ENCODE data around the gene NECTIN2. TPM values are rescaled to one million over a fixed set of nuclear protein-coding genes. Genes with fewer than 3 reads are reported as not detected.

NECTIN2 gene
- total RNA-seq (100 to 1,000 TPM in 1 of 2 donors, 10 to 100 TPM in 1; 90.4 to 117 TPM), polyA plus RNA-seq (10 to 100 TPM; 76.9 to 97.6 TPM)
- long read RNA-seq, donor 1, transcript NECTIN2-202 (6 exons, 2,112 nt), result major isoform, 19 of 53 reads
- long read RNA-seq, donor 1, transcript NECTIN2-201 (9 exons, 2,466 nt), result minor isoform, 16 of 53 reads
- long read RNA-seq, donor 1, partial matches to known transcripts, result 18 of 53 reads
- long read RNA-seq, donor 1, other reads (novel, unspliced or antisense), result 0 of 53 reads
- long read RNA-seq, donor 2, transcript NECTIN2-202 (6 exons, 2,112 nt), result major isoform, 5 of 15 reads
- long read RNA-seq, donor 2, partial matches to known transcripts, result 8 of 15 reads
- long read RNA-seq, donor 2, other reads (novel, unspliced or antisense), result 0 of 15 reads
- long read RNA-seq, donor 3, transcript NECTIN2-202 (6 exons, 2,112 nt), result major isoform, 6 of 20 reads
- long read RNA-seq, donor 3, partial matches to known transcripts, result 12 of 20 reads
- long read RNA-seq, donor 3, other reads (novel, unspliced or antisense), result 0 of 20 reads
- long read RNA-seq, donor 4, partial matches to known transcripts, result 16 of 21 reads
- long read RNA-seq, donor 4, other reads (novel, unspliced or antisense), result 0 of 21 reads
- long read RNA-seq, donor 5, transcript NECTIN2-202 (6 exons, 2,112 nt), result major isoform, 24 of 40 reads
- long read RNA-seq, donor 5, transcript NECTIN2-201 (9 exons, 2,466 nt), result minor isoform, 8 of 40 reads
- long read RNA-seq, donor 5, partial matches to known transcripts, result 7 of 40 reads
- long read RNA-seq, donor 5, other reads (novel, unspliced or antisense), result 0 of 40 reads

DNA sequence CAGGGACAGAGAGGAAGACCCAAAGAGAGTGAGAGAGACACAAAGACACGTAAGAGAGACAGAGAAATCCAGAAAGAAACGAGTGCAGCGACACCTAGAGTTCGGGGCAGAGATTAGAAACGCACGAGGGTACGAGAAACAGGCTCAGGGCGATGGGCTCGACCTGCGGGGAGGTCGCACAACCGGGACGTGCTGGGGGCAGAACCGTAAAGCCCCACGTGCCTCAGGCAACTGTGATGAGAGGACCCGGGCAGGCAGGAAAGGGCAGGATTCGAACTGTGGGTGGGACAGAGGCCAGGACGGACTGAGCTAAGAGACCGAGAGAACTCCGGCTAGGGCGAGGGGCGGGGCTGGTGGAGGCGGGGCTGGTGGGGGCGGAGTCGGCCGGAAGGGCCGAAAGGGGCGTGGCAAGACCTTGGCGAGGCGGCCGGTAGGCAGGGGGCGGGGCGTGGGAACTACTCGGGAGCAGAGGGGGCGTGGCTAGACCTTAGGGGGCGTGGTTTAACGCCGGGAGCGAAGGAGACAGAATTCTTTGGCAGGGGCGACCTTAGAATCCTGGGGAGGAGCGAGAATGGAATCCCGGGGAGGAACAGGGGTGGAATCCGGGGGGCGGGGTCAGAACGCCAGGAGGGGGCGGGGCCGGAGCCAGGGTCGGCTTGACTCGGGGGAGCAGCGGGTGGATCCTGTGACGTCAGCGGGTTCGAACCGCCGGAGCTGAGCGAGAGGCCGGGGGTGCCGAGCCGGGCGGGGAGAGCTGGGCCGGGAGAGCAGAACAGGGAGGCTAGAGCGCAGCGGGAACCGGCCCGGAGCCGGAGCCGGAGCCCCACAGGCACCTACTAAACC lies at the start of gene NECTIN2:
Gene NECTIN2 (plus strand): TSS at position 686 of the 843 bp plus-strand sequence. CDS start 229 bp downstream, outside the sequence.
- peak; percentile 99 to 100 (median 99) for DNase-seq
- Histone ChIP-seq H3K4me1 (ENCODE audit: control insufficient read depth in 5 of 5, insufficient read depth in 5 of 5, low read length in 5 of 5) (peaks cover 3 to 28% (median 10%) of the 10 kb centered on the region in 5 donors), H3K4me3 (peak within 1 kb of the TSS; percentile 84), H3K9ac (ENCODE audit: insufficient read depth in 1 of 2, low read length in 2 of 2) (peak within 1 kb of the TSS; percentile 93 to 98), H3K27me3 (ENCODE audit: control insufficient read depth in 3 of 3, insufficient read depth in 3 of 3, low read length in 2 of 3) (no peaks in the 10 kb centered on the region), H3K9me3 (ENCODE audit: control insufficient read depth in 4 of 4, insufficient read depth in 3 of 4, low read length in 3 of 4) (no peaks in the 10 kb centered on the region), H3K36me3 (ENCODE audit: control insufficient read depth in 4 of 4, insufficient read depth in 4 of 4, low read length in 4 of 4) (no peaks in the 10 kb centered on the region), H3K27ac (ENCODE audit: low read depth in 1 of 2, low read length in 1 of 2) (peak within 1 kb of the TSS; percentile 95 to 96)
- TF ChIP-seq, protein P1, sequence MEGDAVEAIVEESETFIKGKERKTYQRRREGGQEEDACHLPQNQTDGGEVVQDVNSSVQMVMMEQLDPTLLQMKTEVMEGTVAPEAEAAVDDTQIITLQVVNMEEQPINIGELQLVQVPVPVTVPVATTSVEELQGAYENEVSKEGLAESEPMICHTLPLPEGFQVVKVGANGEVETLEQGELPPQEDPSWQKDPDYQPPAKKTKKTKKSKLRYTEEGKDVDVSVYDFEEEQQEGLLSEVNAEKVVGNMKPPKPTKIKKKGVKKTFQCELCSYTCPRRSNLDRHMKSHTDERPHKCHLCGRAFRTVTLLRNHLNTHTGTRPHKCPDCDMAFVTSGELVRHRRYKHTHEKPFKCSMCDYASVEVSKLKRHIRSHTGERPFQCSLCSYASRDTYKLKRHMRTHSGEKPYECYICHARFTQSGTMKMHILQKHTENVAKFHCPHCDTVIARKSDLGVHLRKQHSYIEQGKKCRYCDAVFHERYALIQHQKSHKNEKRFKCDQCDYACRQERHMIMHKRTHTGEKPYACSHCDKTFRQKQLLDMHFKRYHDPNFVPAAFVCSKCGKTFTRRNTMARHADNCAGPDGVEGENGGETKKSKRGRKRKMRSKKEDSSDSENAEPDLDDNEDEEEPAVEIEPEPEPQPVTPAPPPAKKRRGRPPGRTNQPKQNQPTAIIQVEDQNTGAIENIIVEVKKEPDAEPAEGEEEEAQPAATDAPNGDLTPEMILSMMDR (IDR thresholded peaks at IDR 0.05; ENCODE audit: control extremely low read depth, extremely low read depth), result peak; percentile 36
- 0 to 1% methylated on average over 49 to 67 of the region's 67 CpGs for WGBS, 2 donors
- ATAC-seq (ENCODE audit: insufficient read depth, low FRiP score), result peak; percentile 83

GRCh38 chr19:44796701-44797115 lies 49.4 kb upstream of the NECTIN2 start:
- Histone ChIP-seq H3K36me3 (ENCODE audit: control insufficient read depth in 4 of 4, insufficient read depth in 4 of 4, low read length in 4 of 4) (no peaks in the 10 kb centered on the region), H3K4me1 (ENCODE audit: control insufficient read depth in 5 of 5, insufficient read depth in 5 of 5, low read length in 5 of 5) (peaks cover 0 to 2% (median 0%) of the 10 kb centered on the region in 5 donors), H3K27ac (ENCODE audit: low read depth in 1 of 2, low read length in 1 of 2) (peak overlapping the region; percentile 47 to 75), H3K4me3 (no peak overlapping the region), H3K9me3 (ENCODE audit: control insufficient read depth in 4 of 4, insufficient read depth in 3 of 4, low read length in 3 of 4) (no peaks in the 10 kb centered on the region), H3K27me3 (ENCODE audit: control insufficient read depth in 3 of 3, insufficient read depth in 3 of 3, low read length in 2 of 3) (no peaks in the 10 kb centered on the region), H3K9ac (ENCODE audit: insufficient read depth in 1 of 2, low read length in 2 of 2) (no peak overlapping the region)
- peak in 2 of 3 donors; percentile 38 to 71 for DNase-seq
- no peak for ATAC-seq (ENCODE audit: insufficient read depth, low FRiP score)
- 14 to 34% methylated on average over 12 of the region's 12 CpGs for WGBS, 2 donors
- TF ChIP-seq, protein P1 (IDR thresholded peaks at IDR 0.05; ENCODE audit: control extremely low read depth, extremely low read depth), result no peak

- Histone ChIP-seq H3K9ac (ENCODE audit: insufficient read depth in 1 of 2, low read length in 2 of 2) (no peak overlapping the region), H3K36me3 (ENCODE audit: control insufficient read depth in 4 of 4, insufficient read depth in 4 of 4, low read length in 4 of 4) (no peaks in the 10 kb centered on the region), H3K27me3 (ENCODE audit: control insufficient read depth in 3 of 3, insufficient read depth in 3 of 3, low read length in 2 of 3) (no peaks in the 10 kb centered on the region), H3K4me1 (ENCODE audit: control insufficient read depth in 5 of 5, insufficient read depth in 5 of 5, low read length in 5 of 5) (peaks cover 0 to 3% (median 0%) of the 10 kb centered on the region in 5 donors), H3K9me3 (ENCODE audit: control insufficient read depth in 4 of 4, insufficient read depth in 3 of 4, low read length in 3 of 4) (peaks cover 0 to 4% (median 0%) of the 10 kb centered on the region in 4 donors), H3K27ac (ENCODE audit: low read depth in 1 of 2, low read length in 1 of 2) (peak overlapping the region in 1 of 2 donors; percentile 6), H3K4me3 (no peak overlapping the region)
- no peak for ATAC-seq (ENCODE audit: insufficient read depth, low FRiP score)
- DNase-seq, result no peak
- TF ChIP-seq, protein P1 (IDR thresholded peaks at IDR 0.05; ENCODE audit: control extremely low read depth, extremely low read depth), result no peak
- WGBS, 2 donors, result 69 to 72% methylated on average over 10 of the region's 10 CpGs
These were observed 46.3 kb upstream of the NECTIN2 start for GRCh38 chr19:44799627-44800346.
